LNCAP (cell line): Measurements from ENCODE around the gene FBLN1.

Source experiments
- CTCF ChIP-seq: fragments of 450-650 bp; IDR thresholded peaks from 2 replicates; pipeline ENCODE4 v1.5.1; 2017; ENCODE audit warnings: mild to moderate bottlenecking

FBLN1 gene

GRCh38 chr22:45580726-45581381 is 78.2 kb downstream of the FBLN1 start:
- no peak for TF ChIP-seq CTCF

GRCh38 chr22:45581549-45582080 is 78.9 kb downstream of the FBLN1 start:
- TF ChIP-seq CTCF: no peak

- no peak for TF ChIP-seq CTCF
These were observed 79.7 kb downstream of the FBLN1 start for GRCh38 chr22:45582236-45582954.

GRCh38 chr22:45582955-45583320 is 80.3 kb downstream of the FBLN1 start:
- no peak for TF ChIP-seq CTCF

- no peak for TF ChIP-seq CTCF
These were observed 80.8 kb downstream of the FBLN1 start for GRCh38 chr22:45583504-45583903.

- no peak for TF ChIP-seq CTCF
These were observed 81.5 kb downstream of the FBLN1 start for GRCh38 chr22:45584121-45584570.

- no peak for TF ChIP-seq CTCF
These were observed 82.1 kb downstream of the FBLN1 start for GRCh38 chr22:45584621-45585436.
